CD4-positive, alpha-beta T cell treated with Interleukin-12 subunit alpha and Interleukin-12 subunit beta, for 1 hour (primary cell): Measurements from ENCODE around the gene CMSS1.
"Not testable (repeated sequence)": the region's sequence is repeated elsewhere in the genome, so short reads cannot be mapped to it uniquely, and the experiment has no call there.

Experiments used
- DNase-seq: peaks from one replicate; pipeline ENCODE4 v3.0.0-alpha.2; 2020

CMSS1 gene

GRCh38 chr3:100096286-100096685 lies 278.6 kb downstream of the CMSS1 start:
- DNase-seq, result not testable (repeated sequence)

- DNase-seq, result no peak
Measured at GRCh38 chr3:100096866-100097265, 279.2 kb downstream of the CMSS1 start.

GRCh38 chr3:100097919-100098783 lies 280.5 kb downstream of the CMSS1 start:
- no peak for DNase-seq

GRCh38 chr3:100098784-100099070 lies 281.1 kb downstream of the CMSS1 start:
- no peak for DNase-seq

GRCh38 chr3:100099621-100100020 lies 282.0 kb downstream of the CMSS1 start:
- DNase-seq, result no peak

- no peak for DNase-seq
Measured at GRCh38 chr3:100100425-100100824, 282.8 kb downstream of the CMSS1 start.

GRCh38 chr3:100102757-100103156 lies 285.1 kb downstream of the CMSS1 start:
- no peak for DNase-seq

GRCh38 chr3:100103558-100104441 lies 286.1 kb downstream of the CMSS1 start:
- DNase-seq, result no peak

GRCh38 chr3:100104442-100104798 lies 286.8 kb downstream of the CMSS1 start:
- no peak for DNase-seq

- DNase-seq, result no peak
Measured at GRCh38 chr3:100104817-100105413, 287.3 kb downstream of the CMSS1 start.

GRCh38 chr3:100105501-100105900 lies 287.8 kb downstream of the CMSS1 start:
- no peak for DNase-seq

GRCh38 chr3:100106094-100106493 lies 288.4 kb downstream of the CMSS1 start:
- DNase-seq, result no peak

GRCh38 chr3:100106531-100107141 lies 289.0 kb downstream of the CMSS1 start:
- no peak for DNase-seq

- DNase-seq, result no peak
Measured at GRCh38 chr3:100107221-100107814, 289.7 kb downstream of the CMSS1 start.

- no peak for DNase-seq
Measured at GRCh38 chr3:100108464-100109079, 290.9 kb downstream of the CMSS1 start.

GRCh38 chr3:100110162-100110561 lies 292.5 kb downstream of the CMSS1 start:
- no peak for DNase-seq

- DNase-seq, result no peak
Measured at GRCh38 chr3:100111728-100112127, 294.1 kb downstream of the CMSS1 start.

GRCh38 chr3:100113723-100114412 lies 296.2 kb downstream of the CMSS1 start:
- no peak for DNase-seq

GRCh38 chr3:100114413-100115030 lies 296.9 kb downstream of the CMSS1 start, which contains the start of gene FILIP1L:
Gene FILIP1L (minus strand): TSS chr3:100114501.
- no peak for DNase-seq

GRCh38 chr3:100117093-100117492 lies 299.4 kb downstream of the CMSS1 start:
- DNase-seq, result no peak

- no peak for DNase-seq
Measured at GRCh38 chr3:100120012-100120411, 302.4 kb downstream of the CMSS1 start.
